MM.1S (cell line): ENCODE data around the gene PPP1R37.

Source experiments
- EZH2 ChIP-seq: fragments of 300-600 bp; sonication (generic); optimal IDR thresholded peaks from 2 replicates; pipeline ENCODE3; 2017; ENCODE audit warnings: low read depth, mild to moderate bottlenecking, antibody characterized with exemption, low read length, mixed read lengths
- TF ChIP-seq, protein P1 (sequence below): fragments of 300-600 bp; sonication (generic); IDR thresholded peaks from 2 replicates; pipeline ENCODE4 v1.5.1; 2016; ENCODE audit warnings: antibody characterized with exemption, low read length, mixed read lengths

- TF ChIP-seq EZH2: no peak
- TF ChIP-seq, protein P1, sequence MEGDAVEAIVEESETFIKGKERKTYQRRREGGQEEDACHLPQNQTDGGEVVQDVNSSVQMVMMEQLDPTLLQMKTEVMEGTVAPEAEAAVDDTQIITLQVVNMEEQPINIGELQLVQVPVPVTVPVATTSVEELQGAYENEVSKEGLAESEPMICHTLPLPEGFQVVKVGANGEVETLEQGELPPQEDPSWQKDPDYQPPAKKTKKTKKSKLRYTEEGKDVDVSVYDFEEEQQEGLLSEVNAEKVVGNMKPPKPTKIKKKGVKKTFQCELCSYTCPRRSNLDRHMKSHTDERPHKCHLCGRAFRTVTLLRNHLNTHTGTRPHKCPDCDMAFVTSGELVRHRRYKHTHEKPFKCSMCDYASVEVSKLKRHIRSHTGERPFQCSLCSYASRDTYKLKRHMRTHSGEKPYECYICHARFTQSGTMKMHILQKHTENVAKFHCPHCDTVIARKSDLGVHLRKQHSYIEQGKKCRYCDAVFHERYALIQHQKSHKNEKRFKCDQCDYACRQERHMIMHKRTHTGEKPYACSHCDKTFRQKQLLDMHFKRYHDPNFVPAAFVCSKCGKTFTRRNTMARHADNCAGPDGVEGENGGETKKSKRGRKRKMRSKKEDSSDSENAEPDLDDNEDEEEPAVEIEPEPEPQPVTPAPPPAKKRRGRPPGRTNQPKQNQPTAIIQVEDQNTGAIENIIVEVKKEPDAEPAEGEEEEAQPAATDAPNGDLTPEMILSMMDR: no peak
These were observed 58.3 kb downstream of the PPP1R37 start for GRCh38 chr19:45151320-45151719.
